ENCODE results near the gene SPTLC2.

- TF ChIP-seq, protein P1, sequence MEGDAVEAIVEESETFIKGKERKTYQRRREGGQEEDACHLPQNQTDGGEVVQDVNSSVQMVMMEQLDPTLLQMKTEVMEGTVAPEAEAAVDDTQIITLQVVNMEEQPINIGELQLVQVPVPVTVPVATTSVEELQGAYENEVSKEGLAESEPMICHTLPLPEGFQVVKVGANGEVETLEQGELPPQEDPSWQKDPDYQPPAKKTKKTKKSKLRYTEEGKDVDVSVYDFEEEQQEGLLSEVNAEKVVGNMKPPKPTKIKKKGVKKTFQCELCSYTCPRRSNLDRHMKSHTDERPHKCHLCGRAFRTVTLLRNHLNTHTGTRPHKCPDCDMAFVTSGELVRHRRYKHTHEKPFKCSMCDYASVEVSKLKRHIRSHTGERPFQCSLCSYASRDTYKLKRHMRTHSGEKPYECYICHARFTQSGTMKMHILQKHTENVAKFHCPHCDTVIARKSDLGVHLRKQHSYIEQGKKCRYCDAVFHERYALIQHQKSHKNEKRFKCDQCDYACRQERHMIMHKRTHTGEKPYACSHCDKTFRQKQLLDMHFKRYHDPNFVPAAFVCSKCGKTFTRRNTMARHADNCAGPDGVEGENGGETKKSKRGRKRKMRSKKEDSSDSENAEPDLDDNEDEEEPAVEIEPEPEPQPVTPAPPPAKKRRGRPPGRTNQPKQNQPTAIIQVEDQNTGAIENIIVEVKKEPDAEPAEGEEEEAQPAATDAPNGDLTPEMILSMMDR (conservative IDR thresholded peaks at IDR 0.05), result no peak
- no peak for TF ChIP-seq EZH2 (IDR thresholded peaks at IDR 0.05; ENCODE audit: low read depth)
Measured at GRCh38 chr14:77589099-77589498, 27.3 kb downstream of the SPTLC2 start.

Data from PC-9 (cell line).